ENCODE data around the gene PANX3. TPM values are rescaled to one million over a fixed set of nuclear protein-coding genes. Genes with fewer than 3 reads are reported as not detected.

The PANX3 gene
- polyA plus RNA-seq, 4 donors = 0.04 TPM; not detected in 3

GRCh38 chr11:124656774-124657630 is 45.8 kb downstream of the PANX3 start:
- Histone ChIP-seq H3K27ac (ENCODE audit: low read depth in 1 of 3, low read length in 2 of 3) (no peak overlapping the region), H3K4me1 (ENCODE audit: control insufficient read depth in 3 of 3, insufficient read depth in 2 of 3, low read depth in 1 of 3, low read length in 2 of 3) (no peaks in the 10 kb centered on the region), H3K9me3 (ENCODE audit: control insufficient read depth in 2 of 2, insufficient read depth in 1 of 2, low read depth in 1 of 2, low read length in 1 of 2) (no peaks in the 10 kb centered on the region), H3K36me3 (ENCODE audit: control insufficient read depth in 3 of 3, insufficient read depth in 2 of 3, low read depth in 1 of 3, low read length in 3 of 3) (peaks cover 2 to 24% (median 2%) of the 10 kb centered on the region in 3 donors), H3K27me3 (ENCODE audit: control insufficient read depth in 3 of 3, insufficient read depth in 3 of 3, low read length in 3 of 3) (no peaks in the 10 kb centered on the region), H3K4me3 (ENCODE audit: low read depth in 1 of 3, low read length in 3 of 3) (no peak overlapping the region)
- DNase-seq (no peak), FAIRE-seq (no peak)
- WGBS, 3 donors = 76 to 89% (median 87%) methylated on average over 16 of the region's 16 CpGs

DNA sequence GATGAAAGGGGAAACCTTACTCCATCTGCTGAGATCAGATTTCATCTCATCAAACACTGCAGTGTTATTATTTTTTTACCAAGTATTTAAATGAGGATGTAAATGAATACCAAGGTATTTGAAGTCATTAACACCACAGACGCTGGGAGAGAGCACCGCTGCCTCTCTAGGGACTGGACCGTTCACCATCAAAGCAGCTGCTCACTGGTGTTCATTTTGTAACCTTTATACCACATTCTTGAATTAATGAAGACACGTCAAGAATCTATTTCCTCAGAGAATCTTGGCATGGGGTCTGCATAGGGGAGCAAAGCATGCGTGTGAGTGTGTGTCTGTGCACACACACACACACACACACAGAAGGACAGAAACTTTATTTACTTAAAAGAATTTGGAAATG is 46.7 kb downstream of the PANX3 start:
- H3K27me3 ChIP-seq (ENCODE audit: control insufficient read depth in 3 of 3, insufficient read depth in 3 of 3, low read length in 3 of 3) = no peaks in the 10 kb centered on the region
- no peaks in the 10 kb centered on the region for H3K9me3 ChIP-seq (ENCODE audit: control insufficient read depth in 2 of 2, insufficient read depth in 1 of 2, low read depth in 1 of 2, low read length in 1 of 2)
- 85 to 96% (median 95%) methylated on average over 5 of the region's 5 CpGs for WGBS, 3 donors
- no peaks in the 10 kb centered on the region for H3K4me1 ChIP-seq (ENCODE audit: control insufficient read depth in 3 of 3, insufficient read depth in 2 of 3, low read depth in 1 of 3, low read length in 2 of 3)
- H3K36me3 ChIP-seq (ENCODE audit: control insufficient read depth in 3 of 3, insufficient read depth in 2 of 3, low read depth in 1 of 3, low read length in 3 of 3) = peaks cover 2 to 17% (median 2%) of the 10 kb centered on the region in 3 donors
- no peak overlapping the region for H3K4me3 ChIP-seq (ENCODE audit: low read depth in 1 of 3, low read length in 3 of 3)
- FAIRE-seq (no peak), DNase-seq (no peak)
- no peak overlapping the region for H3K27ac ChIP-seq (ENCODE audit: low read depth in 1 of 3, low read length in 2 of 3)

- no peak for DNase-seq
- no peak for FAIRE-seq
- Histone ChIP-seq H3K27me3 (ENCODE audit: control insufficient read depth in 3 of 3, insufficient read depth in 3 of 3, low read length in 3 of 3) (no peaks in the 10 kb centered on the region), H3K9me3 (ENCODE audit: control insufficient read depth in 2 of 2, insufficient read depth in 1 of 2, low read depth in 1 of 2, low read length in 1 of 2) (no peaks in the 10 kb centered on the region), H3K27ac (ENCODE audit: low read depth in 1 of 3, low read length in 2 of 3) (no peak overlapping the region), H3K4me3 (ENCODE audit: low read depth in 1 of 3, low read length in 3 of 3) (no peak overlapping the region), H3K4me1 (ENCODE audit: control insufficient read depth in 3 of 3, insufficient read depth in 2 of 3, low read depth in 1 of 3, low read length in 2 of 3) (no peaks in the 10 kb centered on the region), H3K36me3 (ENCODE audit: control insufficient read depth in 3 of 3, insufficient read depth in 2 of 3, low read depth in 1 of 3, low read length in 3 of 3) (peaks cover 2 to 16% (median 2%) of the 10 kb centered on the region in 3 donors)
- WGBS, 3 donors = 84 to 86% (median 85%) methylated on average over 3 of the region's 3 CpGs
Observed at GRCh38 chr11:124658501-124658900, 47.3 kb downstream of the PANX3 start.

DNA sequence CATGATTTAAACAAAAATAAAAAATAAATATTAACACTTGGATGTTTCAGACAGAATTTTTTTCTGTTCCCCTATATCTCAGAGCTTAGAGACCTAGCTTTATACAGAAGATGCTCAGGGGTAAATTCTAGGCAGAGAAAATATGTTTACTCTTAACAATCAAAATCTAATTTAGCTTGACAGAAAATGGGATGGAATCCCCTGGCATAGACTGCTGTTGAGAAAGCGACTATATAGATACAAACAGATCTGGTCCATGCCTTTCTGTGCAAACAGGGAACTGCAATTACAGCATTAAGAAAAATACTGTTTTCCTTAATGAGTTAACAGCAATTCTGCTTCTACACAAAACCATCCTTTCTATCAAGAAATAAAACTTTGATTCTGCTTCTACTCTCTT is 47.8 kb downstream of the PANX3 start:
- H3K4me3 ChIP-seq (ENCODE audit: low read depth in 1 of 3, low read length in 3 of 3) = no peak overlapping the region
- H3K4me1 ChIP-seq (ENCODE audit: control insufficient read depth in 3 of 3, insufficient read depth in 2 of 3, low read depth in 1 of 3, low read length in 2 of 3) = no peaks in the 10 kb centered on the region
- WGBS, 3 donors = 86 to 90% (median 88%) methylated on average over 1 of the region's 1 CpG
- no peak overlapping the region for H3K27ac ChIP-seq (ENCODE audit: low read depth in 1 of 3, low read length in 2 of 3)
- H3K36me3 ChIP-seq (ENCODE audit: control insufficient read depth in 3 of 3, insufficient read depth in 2 of 3, low read depth in 1 of 3, low read length in 3 of 3) = peaks cover 2 to 17% (median 2%) of the 10 kb centered on the region in 3 donors
- FAIRE-seq (no peak), DNase-seq (no peak)
- no peaks in the 10 kb centered on the region for H3K27me3 ChIP-seq (ENCODE audit: control insufficient read depth in 3 of 3, insufficient read depth in 3 of 3, low read length in 3 of 3)
- no peaks in the 10 kb centered on the region for H3K9me3 ChIP-seq (ENCODE audit: control insufficient read depth in 2 of 2, insufficient read depth in 1 of 2, low read depth in 1 of 2, low read length in 1 of 2)

- H3K36me3 ChIP-seq (ENCODE audit: control insufficient read depth in 3 of 3, insufficient read depth in 2 of 3, low read depth in 1 of 3, low read length in 3 of 3) = peaks cover 0 to 21% (median 5%) of the 10 kb centered on the region in 3 donors
- DNase-seq = no peak
- no peak overlapping the region for H3K27ac ChIP-seq (ENCODE audit: low read depth in 1 of 3, low read length in 2 of 3)
- no peak for FAIRE-seq
- H3K4me1 ChIP-seq (ENCODE audit: control insufficient read depth in 3 of 3, insufficient read depth in 2 of 3, low read depth in 1 of 3, low read length in 2 of 3) = no peaks in the 10 kb centered on the region
- no peaks in the 10 kb centered on the region for H3K27me3 ChIP-seq (ENCODE audit: control insufficient read depth in 3 of 3, insufficient read depth in 3 of 3, low read length in 3 of 3)
- no peak overlapping the region for H3K4me3 ChIP-seq (ENCODE audit: low read depth in 1 of 3, low read length in 3 of 3)
- no peaks in the 10 kb centered on the region for H3K9me3 ChIP-seq (ENCODE audit: control insufficient read depth in 2 of 2, insufficient read depth in 1 of 2, low read depth in 1 of 2, low read length in 1 of 2)
Observed at GRCh38 chr11:124661553-124661952, 50.3 kb downstream of the PANX3 start.

DNA sequence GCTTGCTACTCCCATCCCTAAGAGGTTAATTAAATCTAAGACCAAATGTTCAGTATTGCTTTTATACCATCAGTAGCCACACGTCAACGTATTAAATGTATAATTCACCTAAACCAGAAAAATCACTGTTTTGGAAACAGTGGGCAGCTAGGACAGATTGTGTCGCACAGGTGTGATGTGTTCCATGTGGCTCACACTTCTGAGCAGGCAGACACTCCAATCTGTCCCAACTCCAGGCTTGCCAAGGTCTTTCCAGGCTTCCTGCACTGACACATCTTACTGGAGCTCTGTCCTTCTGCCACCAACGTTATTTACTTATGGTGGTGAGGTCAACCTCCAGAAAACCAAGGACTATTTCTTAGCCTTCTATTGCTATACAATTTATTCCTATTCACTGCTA is 50.9 kb downstream of the PANX3 start:
- peaks cover 0 to 17% (median 5%) of the 10 kb centered on the region in 3 donors for H3K36me3 ChIP-seq (ENCODE audit: control insufficient read depth in 3 of 3, insufficient read depth in 2 of 3, low read depth in 1 of 3, low read length in 3 of 3)
- 88 to 91% (median 89%) methylated on average over 4 of the region's 4 CpGs for WGBS, 3 donors
- FAIRE-seq (no peak), DNase-seq (no peak)
- H3K9me3 ChIP-seq (ENCODE audit: control insufficient read depth in 2 of 2, insufficient read depth in 1 of 2, low read depth in 1 of 2, low read length in 1 of 2) = no peaks in the 10 kb centered on the region
- no peaks in the 10 kb centered on the region for H3K27me3 ChIP-seq (ENCODE audit: control insufficient read depth in 3 of 3, insufficient read depth in 3 of 3, low read length in 3 of 3)
- H3K27ac ChIP-seq (ENCODE audit: low read depth in 1 of 3, low read length in 2 of 3) = no peak overlapping the region
- H3K4me1 ChIP-seq (ENCODE audit: control insufficient read depth in 3 of 3, insufficient read depth in 2 of 3, low read depth in 1 of 3, low read length in 2 of 3) = no peaks in the 10 kb centered on the region
- H3K4me3 ChIP-seq (ENCODE audit: low read depth in 1 of 3, low read length in 3 of 3) = no peak overlapping the region

GRCh38 chr11:124663861-124664260 is 52.6 kb downstream of the PANX3 start:
- DNase-seq (no peak), FAIRE-seq (no peak)
- no peaks in the 10 kb centered on the region for H3K27me3 ChIP-seq (ENCODE audit: control insufficient read depth in 3 of 3, insufficient read depth in 3 of 3, low read length in 3 of 3)
- no peaks in the 10 kb centered on the region for H3K4me1 ChIP-seq (ENCODE audit: control insufficient read depth in 3 of 3, insufficient read depth in 2 of 3, low read depth in 1 of 3, low read length in 2 of 3)
- H3K27ac ChIP-seq (ENCODE audit: low read depth in 1 of 3, low read length in 2 of 3) = no peak overlapping the region
- WGBS, 3 donors = 91 to 95% (median 94%) methylated on average over 2 of the region's 2 CpGs
- no peaks in the 10 kb centered on the region for H3K9me3 ChIP-seq (ENCODE audit: control insufficient read depth in 2 of 2, insufficient read depth in 1 of 2, low read depth in 1 of 2, low read length in 1 of 2)
- H3K4me3 ChIP-seq (ENCODE audit: low read depth in 1 of 3, low read length in 3 of 3) = no peak overlapping the region
- H3K36me3 ChIP-seq (ENCODE audit: control insufficient read depth in 3 of 3, insufficient read depth in 2 of 3, low read depth in 1 of 3, low read length in 3 of 3) = peaks cover 0 to 19% (median 5%) of the 10 kb centered on the region in 3 donors

GRCh38 chr11:124667601-124668000 is 56.4 kb downstream of the PANX3 start:
- peaks cover 0 to 4% (median 4%) of the 10 kb centered on the region in 3 donors for H3K4me1 ChIP-seq (ENCODE audit: control insufficient read depth in 3 of 3, insufficient read depth in 2 of 3, low read depth in 1 of 3, low read length in 2 of 3)
- H3K4me3 ChIP-seq (ENCODE audit: low read depth in 1 of 3, low read length in 3 of 3) = no peak overlapping the region
- H3K27me3 ChIP-seq (ENCODE audit: control insufficient read depth in 3 of 3, insufficient read depth in 3 of 3, low read length in 3 of 3) = no peaks in the 10 kb centered on the region
- DNase-seq (no peak), FAIRE-seq (no peak)
- no peak overlapping the region for H3K27ac ChIP-seq (ENCODE audit: low read depth in 1 of 3, low read length in 2 of 3)
- H3K9me3 ChIP-seq (ENCODE audit: control insufficient read depth in 2 of 2, insufficient read depth in 1 of 2, low read depth in 1 of 2, low read length in 1 of 2) = no peaks in the 10 kb centered on the region
- H3K36me3 ChIP-seq (ENCODE audit: control insufficient read depth in 3 of 3, insufficient read depth in 2 of 3, low read depth in 1 of 3, low read length in 3 of 3) = peaks cover 0 to 15% (median 3%) of the 10 kb centered on the region in 3 donors
- WGBS, 3 donors = 96 to 98% (median 97%) methylated on average over 3 of the region's 3 CpGs

All from small intestine (tissue), 7 donors.